H9 (cell line): ENCODE results near the gene KIAA1328. TPM values are rescaled to one million over a fixed set of nuclear protein-coding genes. Genes with fewer than 3 reads are reported as not detected.

Experiments
- DNase-seq: peaks from one replicate; pipeline ENCODE4 v3.0.0-alpha.2; 2017
- H2AFZ ChIP-seq: one replicate; pipeline ENCODE4 v1.6.1; 2013; ENCODE audit warnings: mild to moderate bottlenecking, low read length, control low read depth, moderate library complexity
- H2AK5ac ChIP-seq: 2 replicates; pipeline ENCODE4 v1.6.1; 2013; ENCODE audit warnings: low read length, control low read depth, mixed read lengths; ENCODE audit not compliant: insufficient read length
- H2BK120ac ChIP-seq: one replicate; pipeline ENCODE4 v1.6.1; 2013; ENCODE audit warnings: low read depth, mild to moderate bottlenecking, low read length, control low read depth, inconsistent platforms; ENCODE audit not compliant: poor library complexity, severe bottlenecking
- H2BK12ac ChIP-seq: 2 replicates; pipeline ENCODE4 v1.6.1; 2013; ENCODE audit warnings: low read length, control low read depth, mixed read lengths, low read depth; ENCODE audit not compliant: insufficient read length
- H2BK15ac ChIP-seq: 2 replicates; pipeline ENCODE4 v1.6.1; 2013; ENCODE audit warnings: low read depth, low read length, control low read depth
- H2BK20ac ChIP-seq: one replicate; pipeline ENCODE4 v1.6.1; 2013; ENCODE audit warnings: low read depth, mild to moderate bottlenecking, low read length, control low read depth, inconsistent platforms; ENCODE audit not compliant: poor library complexity, severe bottlenecking
- H2BK5ac ChIP-seq: 2 replicates; pipeline ENCODE4 v1.6.1; 2013; ENCODE audit warnings: low read length, control low read depth, mixed read lengths; ENCODE audit not compliant: insufficient read length
- H3K14ac ChIP-seq: 2 replicates; pipeline ENCODE4 v1.6.1; 2013; ENCODE audit warnings: low read length, control low read depth; ENCODE audit not compliant: insufficient read depth
- H3K18ac ChIP-seq: 2 replicates; pipeline ENCODE4 v1.6.1; 2013; ENCODE audit warnings: low read depth, mild to moderate bottlenecking, mixed read lengths, low read length, control low read depth; ENCODE audit not compliant: insufficient read length
- H3K23ac ChIP-seq: 2 replicates; pipeline ENCODE4 v1.6.1; 2013; ENCODE audit warnings: low read length, control low read depth, mixed read lengths, low read depth; ENCODE audit not compliant: insufficient read length
- H3K23me2 ChIP-seq: 2 replicates; pipeline ENCODE4 v1.6.1; 2013; ENCODE audit warnings: low read depth, mild to moderate bottlenecking, mixed read lengths, low read length, control low read depth; ENCODE audit not compliant: insufficient read length, poor library complexity, severe bottlenecking
- H3K27ac ChIP-seq: 2 replicates; pipeline ENCODE4 v1.5.1; 2013; ENCODE audit warnings: low read length, control low read depth, mixed read lengths, low read depth; ENCODE audit not compliant: insufficient read length
- H3K27me3 ChIP-seq: 2 replicates; pipeline ENCODE4 v1.6.1; 2013; ENCODE audit warnings: low read length, control low read depth, inconsistent platforms; ENCODE audit not compliant: insufficient read depth
- H3K4ac ChIP-seq: 2 replicates; pipeline ENCODE4 v1.6.1; 2013; ENCODE audit warnings: low read depth, mild to moderate bottlenecking, control low read depth, inconsistent platforms, low read length, moderate library complexity
- H3K4me1 ChIP-seq: 2 replicates; pipeline ENCODE4 v1.6.1; 2013; ENCODE audit warnings: low read length, control low read depth, inconsistent platforms; ENCODE audit not compliant: insufficient read depth
- H3K4me2 ChIP-seq: 2 replicates; pipeline ENCODE4 v1.6.1; 2013; ENCODE audit warnings: low read length, control low read depth, mixed read lengths; ENCODE audit not compliant: insufficient read length, insufficient read depth
- H3K56ac ChIP-seq: 2 replicates; pipeline ENCODE4 v1.6.1; 2013; ENCODE audit warnings: low read depth, mild to moderate bottlenecking, mixed read lengths, low read length, control low read depth; ENCODE audit not compliant: insufficient read length
- H3K79me1 ChIP-seq: 2 replicates; pipeline ENCODE4 v1.6.1; 2013; ENCODE audit warnings: low read depth, mild to moderate bottlenecking, moderate library complexity, low read length, control low read depth, inconsistent platforms; ENCODE audit not compliant: insufficient read depth, poor library complexity, severe bottlenecking
- H3K79me2 ChIP-seq: 2 replicates; pipeline ENCODE4 v1.6.1; 2013; ENCODE audit warnings: low read length, control low read depth, inconsistent platforms; ENCODE audit not compliant: insufficient read depth
- H3K9ac ChIP-seq: 2 replicates; pipeline ENCODE4 v1.6.1; 2013; ENCODE audit warnings: low read length, control low read depth, mixed read lengths; ENCODE audit not compliant: insufficient read length; ENCODE audit errors: extremely low read depth
- H3K9me3 ChIP-seq: one replicate; pipeline ENCODE4 v1.6.1; 2013; ENCODE audit warnings: low read depth, low read length, inconsistent platforms; ENCODE audit not compliant: control insufficient read depth
- H3T11ph ChIP-seq: one replicate; pipeline ENCODE4 v1.6.1; 2013; ENCODE audit warnings: mild to moderate bottlenecking, low read length, control low read depth, inconsistent platforms
- H4K20me1 ChIP-seq: one replicate; pipeline ENCODE4 v1.6.1; 2013; ENCODE audit not compliant: control insufficient read depth, insufficient read length, insufficient read depth
- H4K5ac ChIP-seq: 2 replicates; pipeline ENCODE4 v1.6.1; 2013; ENCODE audit warnings: low read depth, mild to moderate bottlenecking, mixed read lengths, low read length, control low read depth; ENCODE audit not compliant: insufficient read length
- H4K8ac ChIP-seq: replicated peaks from 2 replicates; pipeline ENCODE4 v1.6.1; 2013; ENCODE audit warnings: low read length, control low read depth, mixed read lengths, low read depth; ENCODE audit not compliant: insufficient read length
- H4K91ac ChIP-seq: 2 replicates; pipeline ENCODE4 v1.6.1; 2013; ENCODE audit warnings: low read depth, mild to moderate bottlenecking, moderate library complexity, mixed read lengths, low read length, control low read depth; ENCODE audit not compliant: insufficient read length
- H3K27ac Mint-ChIP-seq, 3 experiments: 2 replicates in 2 of 3; 3 replicates in 1 of 3; pipeline ENCODE4 v1.8.0; 2020 to 2021; ENCODE audit warnings: mixed read lengths in 3 of 3, mild to moderate bottlenecking in 1 of 3, moderate library complexity in 1 of 3
- H3K27me3 Mint-ChIP-seq: 2 replicates; pipeline ENCODE4 v1.8.0; 2021; ENCODE audit warnings: low read depth, mild to moderate bottlenecking, moderate library complexity, mixed read lengths
- H3K36me3 Mint-ChIP-seq, 3 experiments: 2 replicates in 2 of 3; 3 replicates in 1 of 3; pipeline ENCODE4 v1.8.0; 2020 to 2021; ENCODE audit warnings: low read depth in 3 of 3, mixed read lengths in 3 of 3; ENCODE audit not compliant: insufficient read depth in 1 of 3
- H3K4me1 Mint-ChIP-seq, 2 experiments: 2 replicates each; pipeline ENCODE4 v1.8.0; 2020; ENCODE audit warnings: mixed read lengths in 2 of 2
- H3K4me3 Mint-ChIP-seq, 2 experiments: 2 replicates in 1 of 2; 3 replicates in 1 of 2; pipeline ENCODE4 v1.8.0; 2020 to 2021; ENCODE audit warnings: mild to moderate bottlenecking in 2 of 2, mixed read lengths in 2 of 2, moderate library complexity in 1 of 2
- H3K9me3 Mint-ChIP-seq, 2 experiments: 2 replicates in 1 of 2; 3 replicates in 1 of 2; pipeline ENCODE4 v1.8.0; 2020; ENCODE audit warnings: mild to moderate bottlenecking in 2 of 2, mixed read lengths in 2 of 2, moderate library complexity in 1 of 2
- WGBS: extraction: QIAGEN DNeasy Blood & Tissue Kit; methylation state at CpG from one replicate; pipeline ENCODE4 v1.1.7; 2013; ENCODE audit warnings: missing lambda C conversion rate, low lambda C conversion rate, mixed read lengths; ENCODE audit not compliant: insufficient read length; ENCODE audit errors: extremely low coverage; 5-methylcytosine and 5-hydroxymethylcytosine counted together
- total RNA-seq: library from RNA; stranded (reverse); gene quantifications from 2 replicates; pipeline ENCODE4 v1.2.1, GENCODE V29; 2021
- TF ChIP-seq, protein P1 (sequence below): fragments of 200-600 bp; sonication (generic); conservative IDR thresholded peaks from 3 replicates; pipeline ENCODE4 v1.8.0; 2021; ENCODE audit warnings: antibody characterized with exemption, mild to moderate bottlenecking

KIAA1328 gene
- total RNA-seq, 1 experiment from 2014 or later = 4.9 TPM

GRCh38 chr18:36835927-36836326 lies 7.0 kb downstream of the KIAA1328 start:
- Histone ChIP-seq H3K27ac (no peak overlapping the region), H3K79me2 (no peaks in the 10 kb centered on the region), H4K20me1 (no peaks in the 10 kb centered on the region), H4K5ac (no peak overlapping the region), H3K23me2 (no peaks in the 10 kb centered on the region), H3K14ac (no peak overlapping the region), H2BK20ac (no peak overlapping the region), H4K91ac (no peak overlapping the region), H2BK12ac (no peak overlapping the region), H3K18ac (no peak overlapping the region), H3K4me1 (no peaks in the 10 kb centered on the region), H3T11ph (no peak overlapping the region), H2AFZ (no peak overlapping the region), H3K56ac (no peak overlapping the region), H3K4ac (no peak overlapping the region), H3K27me3 (no peaks in the 10 kb centered on the region), H3K9ac (no peak overlapping the region), H3K4me2 (no peak overlapping the region), H3K79me1 (no peaks in the 10 kb centered on the region), H3K9me3 (no peaks in the 10 kb centered on the region), H2BK15ac (no peak overlapping the region), H2BK5ac (no peak overlapping the region), H2BK120ac (no peak overlapping the region), H3K23ac (no peak overlapping the region), H4K8ac (no peak overlapping the region), H2AK5ac (no peak overlapping the region)
- WGBS = no CpG with 5 or more reads among the region's 1 CpG
- no peak overlapping the region for H3K4me3 Mint-ChIP-seq
- H3K27me3 Mint-ChIP-seq = no peaks in the 10 kb centered on the region
- no peaks in the 10 kb centered on the region for H3K4me1 Mint-ChIP-seq
- peaks cover 0 to 9% (median 2%) of the 10 kb centered on the region in 3 experiments; a peak in 4 of 7 replicates for H3K36me3 Mint-ChIP-seq
- DNase-seq = no peak
- H3K9me3 Mint-ChIP-seq = no peaks in the 10 kb centered on the region
- TF ChIP-seq, protein P1, sequence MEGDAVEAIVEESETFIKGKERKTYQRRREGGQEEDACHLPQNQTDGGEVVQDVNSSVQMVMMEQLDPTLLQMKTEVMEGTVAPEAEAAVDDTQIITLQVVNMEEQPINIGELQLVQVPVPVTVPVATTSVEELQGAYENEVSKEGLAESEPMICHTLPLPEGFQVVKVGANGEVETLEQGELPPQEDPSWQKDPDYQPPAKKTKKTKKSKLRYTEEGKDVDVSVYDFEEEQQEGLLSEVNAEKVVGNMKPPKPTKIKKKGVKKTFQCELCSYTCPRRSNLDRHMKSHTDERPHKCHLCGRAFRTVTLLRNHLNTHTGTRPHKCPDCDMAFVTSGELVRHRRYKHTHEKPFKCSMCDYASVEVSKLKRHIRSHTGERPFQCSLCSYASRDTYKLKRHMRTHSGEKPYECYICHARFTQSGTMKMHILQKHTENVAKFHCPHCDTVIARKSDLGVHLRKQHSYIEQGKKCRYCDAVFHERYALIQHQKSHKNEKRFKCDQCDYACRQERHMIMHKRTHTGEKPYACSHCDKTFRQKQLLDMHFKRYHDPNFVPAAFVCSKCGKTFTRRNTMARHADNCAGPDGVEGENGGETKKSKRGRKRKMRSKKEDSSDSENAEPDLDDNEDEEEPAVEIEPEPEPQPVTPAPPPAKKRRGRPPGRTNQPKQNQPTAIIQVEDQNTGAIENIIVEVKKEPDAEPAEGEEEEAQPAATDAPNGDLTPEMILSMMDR = no peak
- no peak overlapping the region for H3K27ac Mint-ChIP-seq
